HEK293 (cell line): ENCODE measurements around the gene GCSAM.

Source experiments
- GLI2 ChIP-seq: fragments of 450-650 bp; formaldehyde crosslinking; IDR thresholded peaks from 2 replicates; pipeline ENCODE4; 2017; ENCODE audit warnings: missing biosample characterization, missing genetic modification characterization, low read depth, borderline replicate concordance
- GLIS2 ChIP-seq: fragments of 450-650 bp; formaldehyde crosslinking; IDR thresholded peaks from 2 replicates; pipeline ENCODE4 v1.5.1; 2016; ENCODE audit warnings: missing biosample characterization, missing genetic modification characterization
- HOXC10 ChIP-seq: sonication (generic); formaldehyde crosslinking; IDR thresholded peaks from 2 replicates; pipeline ENCODE4 v1.8.1; 2023; ENCODE audit warnings: mild to moderate bottlenecking, missing genetic modification reagents
- PBX3 ChIP-seq: sonication (generic); formaldehyde crosslinking; IDR thresholded peaks from 2 replicates; pipeline ENCODE4 v1.8.1; 2022; ENCODE audit warnings: mild to moderate bottlenecking, moderate library complexity, missing genetic modification reagents
- PRDM1 ChIP-seq: fragments of 450-650 bp; formaldehyde crosslinking; IDR thresholded peaks from 2 replicates; pipeline ENCODE4; 2016; ENCODE audit warnings: missing biosample characterization, missing genetic modification characterization
- PRDM6 ChIP-seq: fragments of 450-650 bp; formaldehyde crosslinking; IDR thresholded peaks from 2 replicates; pipeline ENCODE4 v1.5.1; 2017; ENCODE audit warnings: missing biosample characterization, missing genetic modification characterization
- REST ChIP-seq: fragments of 450-650 bp; formaldehyde crosslinking; IDR thresholded peaks from 2 replicates; pipeline ENCODE4 v1.5.1; 2016; ENCODE audit warnings: missing biosample characterization, missing genetic modification characterization
- SCRT2 ChIP-seq: fragments of 450-650 bp; formaldehyde crosslinking; IDR thresholded peaks from 2 replicates; pipeline ENCODE4 v1.5.1; 2016; ENCODE audit warnings: missing biosample characterization, missing genetic modification characterization
- YY1 ChIP-seq: fragments of 450-650 bp; formaldehyde crosslinking; IDR thresholded peaks from 2 replicates; pipeline ENCODE4 v1.5.1; 2018; ENCODE audit warnings: missing biosample characterization, missing genetic modification characterization
- YY2 ChIP-seq: fragments of 450-650 bp; formaldehyde crosslinking; IDR thresholded peaks from 2 replicates; pipeline ENCODE4 v1.5.1; 2016; ENCODE audit warnings: missing biosample characterization, missing genetic modification characterization
- ZBTB1 ChIP-seq: fragments of 450-650 bp; formaldehyde crosslinking; IDR thresholded peaks from 2 replicates; pipeline ENCODE4 v1.5.1; 2016; ENCODE audit warnings: missing biosample characterization, missing genetic modification characterization
- ZBTB48 ChIP-seq: fragments of 450-650 bp; formaldehyde crosslinking; IDR thresholded peaks from 2 replicates; pipeline ENCODE4 v1.5.1; 2016; ENCODE audit warnings: missing biosample characterization, missing genetic modification characterization
- ZNF10 ChIP-seq: fragments of 450-650 bp; formaldehyde crosslinking; IDR thresholded peaks from 2 replicates; pipeline ENCODE4 v1.5.1; 2017; ENCODE audit warnings: missing biosample characterization, missing genetic modification characterization
- ZNF138 ChIP-seq: fragments of 450-650 bp; formaldehyde crosslinking; IDR thresholded peaks from 2 replicates; pipeline ENCODE4 v1.5.1; 2016; ENCODE audit warnings: missing biosample characterization, missing genetic modification characterization, borderline replicate concordance
- ZNF146 ChIP-seq: fragments of 450-650 bp; formaldehyde crosslinking; IDR thresholded peaks from 2 replicates; pipeline ENCODE4 v1.5.1; 2016; ENCODE audit warnings: missing biosample characterization, missing genetic modification characterization
- ZNF248 ChIP-seq: fragments of 450-650 bp; formaldehyde crosslinking; IDR thresholded peaks from 2 replicates; pipeline ENCODE4 v1.5.1; 2017; ENCODE audit warnings: missing biosample characterization, missing genetic modification characterization
- ZNF266 ChIP-seq: fragments of 450-650 bp; formaldehyde crosslinking; IDR thresholded peaks from 2 replicates; pipeline ENCODE4 v1.5.1; 2016; ENCODE audit warnings: missing biosample characterization, missing genetic modification characterization, low read depth
- ZNF274 ChIP-seq, 2 experiments: fragments of 200-500 bp in 1 of 2; fragments of 450-650 bp in 1 of 2; sonication (Bioruptor generic) in 1 of 2; formaldehyde crosslinking in 1 of 2; IDR thresholded peaks; 2 replicates each; pipeline versions ENCODE4 v1.5.1 to v1.6.1; 2014 to 2016; ENCODE audit warnings: borderline replicate concordance in 1 of 2, inconsistent platforms in 1 of 2, low read length in 1 of 2, missing biosample characterization in 1 of 2, missing genetic modification characterization in 1 of 2
- ZNF510 ChIP-seq: fragments of 450-650 bp; formaldehyde crosslinking; IDR thresholded peaks from 2 replicates; pipeline ENCODE4 v1.5.1; 2018; ENCODE audit warnings: mild to moderate bottlenecking, missing genetic modification characterization, missing biosample characterization; ENCODE audit not compliant: insufficient replicate concordance
- ZNF521 ChIP-seq: fragments of 450-650 bp; formaldehyde crosslinking; IDR thresholded peaks from 2 replicates; pipeline ENCODE4 v1.5.1; 2017; ENCODE audit warnings: missing biosample characterization, mild to moderate bottlenecking, missing genetic modification characterization
- ZNF580 ChIP-seq: fragments of 450-650 bp; formaldehyde crosslinking; IDR thresholded peaks from 2 replicates; pipeline ENCODE4 v1.5.1; 2016; ENCODE audit warnings: missing biosample characterization, missing genetic modification characterization
- ZNF600 ChIP-seq: fragments of 450-650 bp; formaldehyde crosslinking; IDR thresholded peaks from 2 replicates; pipeline ENCODE4 v1.5.1; 2016; ENCODE audit warnings: missing biosample characterization, missing genetic modification characterization
- ZNF610 ChIP-seq: fragments of 450-650 bp; formaldehyde crosslinking; IDR thresholded peaks from 2 replicates; pipeline ENCODE4 v1.5.1; 2016; ENCODE audit warnings: missing biosample characterization, missing genetic modification characterization, borderline replicate concordance
- ZNF623 ChIP-seq: fragments of 450-650 bp; formaldehyde crosslinking; IDR thresholded peaks from 2 replicates; pipeline ENCODE4 v1.5.1; 2016; ENCODE audit warnings: missing biosample characterization, missing genetic modification characterization
- ZNF624 ChIP-seq: fragments of 450-650 bp; formaldehyde crosslinking; IDR thresholded peaks from 2 replicates; pipeline ENCODE4 v1.5.1; 2017; ENCODE audit warnings: missing biosample characterization, missing genetic modification characterization
- ZNF629 ChIP-seq: fragments of 450-650 bp; formaldehyde crosslinking; IDR thresholded peaks from 2 replicates; pipeline ENCODE4 v1.5.1; 2017; ENCODE audit warnings: missing biosample characterization, missing genetic modification characterization
- ZNF670 ChIP-seq: fragments of 450-650 bp; formaldehyde crosslinking; IDR thresholded peaks from 2 replicates; pipeline ENCODE4 v1.5.1; 2016; ENCODE audit warnings: missing biosample characterization, missing genetic modification characterization, low read depth
- ZNF701 ChIP-seq: fragments of 450-650 bp; formaldehyde crosslinking; IDR thresholded peaks from 2 replicates; pipeline ENCODE4 v1.5.1; 2016; ENCODE audit warnings: missing biosample characterization, missing genetic modification characterization
- ZSCAN16 ChIP-seq: fragments of 450-650 bp; formaldehyde crosslinking; IDR thresholded peaks from 2 replicates; pipeline ENCODE4 v1.5.1; 2016; ENCODE audit warnings: missing biosample characterization, missing genetic modification characterization
- TF ChIP-seq, protein P1 (sequence below): fragments of 450-650 bp; formaldehyde crosslinking; IDR thresholded peaks from 2 replicates; pipeline ENCODE4 v1.5.1; 2016; ENCODE audit warnings: missing biosample characterization, missing genetic modification characterization

Gene GCSAM

GRCh38 chr3:112086076-112086854 is 46.8 kb downstream of the GCSAM start, which contains the start of gene C3orf52 (continued):
- TF ChIP-seq ZNF274 (IDR thresholded peaks at IDR 0.05; ENCODE audit: low read length) (no peak), ZNF274 (tag by site-specific recombination; IDR thresholded peaks at IDR 0.05; ENCODE audit: borderline replicate concordance) (no peak), HOXC10 (CRISPR knock-in tag) (no peak), ZNF600 (peak; percentile 65; the same call in 1 of the 2 replicates), ZNF670 (no peak), ZNF266 (tag by site-specific recombination) (no peak), ZNF623 (tag by site-specific recombination) (no peak), ZSCAN16 (no peak), YY1 (tag by site-specific recombination) (no peak), ZNF138 (tag by site-specific recombination) (no peak), ZBTB48 (no peak; the same call in 1 of the 2 replicates), ZNF10 (tag by site-specific recombination) (no peak), PBX3 (CRISPR knock-in tag) (peak; percentile 44; the same call in 1 of the 2 replicates), GLI2 (tag by site-specific recombination) (no peak), ZNF580 (tag by site-specific recombination) (no peak), SCRT2 (no peak), ZNF701 (tag by site-specific recombination) (no peak), ZNF248 (tag by site-specific recombination) (no peak), ZNF629 (tag by site-specific recombination) (peak; percentile 52; the same call in 1 of the 2 replicates), ZNF521 (tag by site-specific recombination) (no peak), ZNF146 (tag by site-specific recombination) (no peak), ZNF624 (tag by site-specific recombination) (no peak), PRDM6 (tag by site-specific recombination) (no peak), GLIS2 (peak; percentile 97), ZBTB1 (tag by site-specific recombination) (peak; percentile 60; the same call in 1 of the 2 replicates), PRDM1 (tag by site-specific recombination) (peak; percentile 66), REST (tag by site-specific recombination) (no peak), ZNF510 (tag by site-specific recombination) (no peak), YY2 (tag by site-specific recombination) (no peak), ZNF610 (peak; percentile 86; the same call in 1 of the 2 replicates)
- TF ChIP-seq, protein P1, sequence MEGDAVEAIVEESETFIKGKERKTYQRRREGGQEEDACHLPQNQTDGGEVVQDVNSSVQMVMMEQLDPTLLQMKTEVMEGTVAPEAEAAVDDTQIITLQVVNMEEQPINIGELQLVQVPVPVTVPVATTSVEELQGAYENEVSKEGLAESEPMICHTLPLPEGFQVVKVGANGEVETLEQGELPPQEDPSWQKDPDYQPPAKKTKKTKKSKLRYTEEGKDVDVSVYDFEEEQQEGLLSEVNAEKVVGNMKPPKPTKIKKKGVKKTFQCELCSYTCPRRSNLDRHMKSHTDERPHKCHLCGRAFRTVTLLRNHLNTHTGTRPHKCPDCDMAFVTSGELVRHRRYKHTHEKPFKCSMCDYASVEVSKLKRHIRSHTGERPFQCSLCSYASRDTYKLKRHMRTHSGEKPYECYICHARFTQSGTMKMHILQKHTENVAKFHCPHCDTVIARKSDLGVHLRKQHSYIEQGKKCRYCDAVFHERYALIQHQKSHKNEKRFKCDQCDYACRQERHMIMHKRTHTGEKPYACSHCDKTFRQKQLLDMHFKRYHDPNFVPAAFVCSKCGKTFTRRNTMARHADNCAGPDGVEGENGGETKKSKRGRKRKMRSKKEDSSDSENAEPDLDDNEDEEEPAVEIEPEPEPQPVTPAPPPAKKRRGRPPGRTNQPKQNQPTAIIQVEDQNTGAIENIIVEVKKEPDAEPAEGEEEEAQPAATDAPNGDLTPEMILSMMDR: peak; percentile 39
